Progenitor cell of endocrine pancreas (in vitro differentiated cells): ENCODE results near the gene CEP43. TPM values are rescaled to one million over a fixed set of nuclear protein-coding genes. Genes with fewer than 3 reads are reported as not detected.

ENCODE experiments used
- DNase-seq: peaks from one replicate; pipeline ENCODE4 v3.0.0; 2021; ENCODE audit warnings: low spot score; ENCODE audit not compliant: unreplicated experiment
- H3K27ac Mint-ChIP-seq: 2 replicates; pipeline ENCODE4 v1.8.0; 2021; ENCODE audit warnings: mild to moderate bottlenecking, moderate library complexity, mixed read lengths
- H3K27me3 Mint-ChIP-seq: 2 replicates; pipeline ENCODE4 v1.8.0; 2021; ENCODE audit warnings: mixed read lengths
- H3K36me3 Mint-ChIP-seq: 2 replicates; pipeline ENCODE4 v1.8.0; 2022; ENCODE audit warnings: mixed read lengths; ENCODE audit not compliant: insufficient read depth
- H3K4me1 Mint-ChIP-seq: 2 replicates; pipeline ENCODE4 v1.8.0; 2021; ENCODE audit warnings: low read depth, mixed read lengths
- H3K4me3 Mint-ChIP-seq: 2 replicates; pipeline ENCODE4 v1.8.0; 2021; ENCODE audit warnings: low read depth, mild to moderate bottlenecking, moderate library complexity, mixed read lengths
- H3K9me3 Mint-ChIP-seq: 2 replicates; pipeline ENCODE4 v1.8.0; 2021; ENCODE audit warnings: low read depth, mixed read lengths
- total RNA-seq: library from RNA; stranded (reverse); gene quantifications from 2 replicates; pipeline ENCODE4 v1.2.1, GENCODE V29; 2021
- TF ChIP-seq, protein P1 (sequence below): fragments of 200-600 bp; sonication (generic); IDR thresholded peaks from one replicate; pipeline ENCODE4 v1.5.0; 2021; ENCODE audit warnings: antibody characterized with exemption, mild to moderate bottlenecking; ENCODE audit not compliant: unreplicated experiment

CEP43 gene
- total RNA-seq, 1 donor from 2014 or later, result 47.1 TPM

GRCh38 chr6:167031082-167031709, 32.0 kb downstream of the CEP43 start:
- no peaks in the 10 kb centered on the region for H3K9me3 Mint-ChIP-seq
- no peak overlapping the region for H3K4me3 Mint-ChIP-seq
- TF ChIP-seq, protein P1, sequence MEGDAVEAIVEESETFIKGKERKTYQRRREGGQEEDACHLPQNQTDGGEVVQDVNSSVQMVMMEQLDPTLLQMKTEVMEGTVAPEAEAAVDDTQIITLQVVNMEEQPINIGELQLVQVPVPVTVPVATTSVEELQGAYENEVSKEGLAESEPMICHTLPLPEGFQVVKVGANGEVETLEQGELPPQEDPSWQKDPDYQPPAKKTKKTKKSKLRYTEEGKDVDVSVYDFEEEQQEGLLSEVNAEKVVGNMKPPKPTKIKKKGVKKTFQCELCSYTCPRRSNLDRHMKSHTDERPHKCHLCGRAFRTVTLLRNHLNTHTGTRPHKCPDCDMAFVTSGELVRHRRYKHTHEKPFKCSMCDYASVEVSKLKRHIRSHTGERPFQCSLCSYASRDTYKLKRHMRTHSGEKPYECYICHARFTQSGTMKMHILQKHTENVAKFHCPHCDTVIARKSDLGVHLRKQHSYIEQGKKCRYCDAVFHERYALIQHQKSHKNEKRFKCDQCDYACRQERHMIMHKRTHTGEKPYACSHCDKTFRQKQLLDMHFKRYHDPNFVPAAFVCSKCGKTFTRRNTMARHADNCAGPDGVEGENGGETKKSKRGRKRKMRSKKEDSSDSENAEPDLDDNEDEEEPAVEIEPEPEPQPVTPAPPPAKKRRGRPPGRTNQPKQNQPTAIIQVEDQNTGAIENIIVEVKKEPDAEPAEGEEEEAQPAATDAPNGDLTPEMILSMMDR, result no peak
- peak overlapping the region; percentile 40 for H3K27ac Mint-ChIP-seq
- no peaks in the 10 kb centered on the region for H3K27me3 Mint-ChIP-seq
- H3K36me3 Mint-ChIP-seq, result peaks cover 42% of the 10 kb centered on the region
- DNase-seq, result no peak
- no peaks in the 10 kb centered on the region for H3K4me1 Mint-ChIP-seq

GRCh38 chr6:167034056-167034455, 34.9 kb downstream of the CEP43 start:
- TF ChIP-seq, protein P1, result no peak
- Mint-ChIP-seq H3K27me3 (no peaks in the 10 kb centered on the region), H3K27ac (no peak overlapping the region), H3K9me3 (no peaks in the 10 kb centered on the region), H3K36me3 (peaks cover 47% of the 10 kb centered on the region), H3K4me1 (no peaks in the 10 kb centered on the region), H3K4me3 (no peak overlapping the region)
- no peak for DNase-seq

DNA sequence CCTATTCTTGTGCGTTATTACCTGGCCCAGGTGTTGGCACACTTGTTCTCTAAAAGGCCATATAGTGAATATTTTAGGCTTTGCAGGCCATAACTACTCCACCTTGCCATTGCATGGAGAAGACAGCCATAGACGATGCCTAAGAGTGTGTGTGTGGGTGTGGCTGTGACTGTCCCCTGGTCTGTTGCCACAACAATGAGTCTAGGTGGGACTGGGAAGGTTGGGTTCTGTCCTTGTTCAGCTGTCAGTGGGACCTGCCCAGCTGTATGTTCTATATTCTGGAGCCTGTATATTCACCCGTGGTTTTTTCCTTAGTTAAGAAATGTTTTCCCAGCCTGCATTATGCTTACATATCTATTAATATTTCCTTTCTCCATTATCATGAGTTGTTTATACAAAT, 38.6 kb downstream of the CEP43 start:
- TF ChIP-seq, protein P1, result no peak
- DNase-seq, result no peak
- Mint-ChIP-seq H3K4me1 (no peaks in the 10 kb centered on the region), H3K27ac (peak overlapping the region; percentile 54), H3K4me3 (no peak overlapping the region), H3K27me3 (no peaks in the 10 kb centered on the region), H3K36me3 (peaks cover 45% of the 10 kb centered on the region), H3K9me3 (no peaks in the 10 kb centered on the region)

DNA sequence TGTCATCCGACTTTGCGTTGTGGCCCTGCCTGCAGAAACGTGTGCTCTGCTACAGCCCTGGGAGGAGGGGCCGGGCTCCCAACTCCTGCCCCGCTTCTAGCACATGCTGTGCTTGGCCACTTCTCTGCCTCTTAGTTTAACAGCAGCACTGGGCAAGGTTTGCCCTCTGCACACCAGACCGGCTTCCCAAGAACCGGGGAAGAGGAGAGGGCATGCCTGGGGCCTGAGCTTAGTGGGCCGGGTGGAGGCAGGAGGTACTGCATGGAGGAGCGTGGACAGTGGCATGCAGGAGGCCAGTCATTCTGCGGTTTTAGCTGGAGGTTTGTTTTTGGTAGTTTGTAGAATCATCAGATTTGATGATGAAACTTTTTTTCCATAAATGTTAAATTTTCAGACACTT, 45.5 kb downstream of the CEP43 start:
- no peaks in the 10 kb centered on the region for H3K27me3 Mint-ChIP-seq
- H3K36me3 Mint-ChIP-seq, result peaks cover 8% of the 10 kb centered on the region
- DNase-seq, result no peak
- peaks cover 2% of the 10 kb centered on the region for H3K4me1 Mint-ChIP-seq
- H3K9me3 Mint-ChIP-seq, result no peaks in the 10 kb centered on the region
- no peak overlapping the region for H3K27ac Mint-ChIP-seq
- TF ChIP-seq, protein P1, result peak; percentile 11
- no peak overlapping the region for H3K4me3 Mint-ChIP-seq

DNA sequence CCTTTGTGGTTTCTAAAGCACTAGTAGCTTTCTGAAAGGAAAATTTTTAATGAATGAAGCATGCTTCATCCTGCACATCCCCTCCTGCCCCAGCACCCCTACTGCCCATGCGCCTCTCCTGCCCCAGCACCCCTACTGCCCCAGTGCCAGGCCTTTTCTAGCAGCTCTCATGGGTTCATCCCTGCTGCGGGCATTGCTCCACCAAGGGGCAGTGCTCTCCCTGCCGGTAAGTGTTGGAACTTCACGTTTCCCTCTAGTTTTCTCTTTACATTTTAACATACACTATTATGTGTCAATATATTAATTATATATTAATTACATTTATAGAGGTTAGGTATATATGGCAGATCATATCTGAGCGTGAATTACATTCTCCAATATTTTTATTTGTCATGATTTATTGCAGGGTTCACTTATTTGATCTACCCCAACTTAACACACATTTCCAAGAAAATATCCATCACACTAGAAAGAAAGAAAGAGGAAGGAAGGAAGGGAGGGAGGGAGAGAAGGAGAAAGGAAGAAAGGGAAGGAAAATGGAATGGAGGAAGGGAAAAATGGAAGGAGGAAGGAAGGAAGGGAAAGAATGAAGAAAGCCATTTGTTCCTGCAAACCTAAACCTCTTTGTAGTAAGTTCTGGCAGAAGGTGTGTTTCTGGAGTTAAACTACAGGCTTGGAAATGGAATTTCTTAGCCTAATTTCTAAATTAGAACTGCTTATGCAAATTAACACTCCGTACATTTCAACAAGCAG, 46.8 kb downstream of the CEP43 start:
- TF ChIP-seq, protein P1, result no peak
- H3K4me1 Mint-ChIP-seq, result peaks cover 2% of the 10 kb centered on the region
- DNase-seq, result no peak
- H3K27me3 Mint-ChIP-seq, result no peaks in the 10 kb centered on the region
- H3K9me3 Mint-ChIP-seq, result no peaks in the 10 kb centered on the region
- H3K27ac Mint-ChIP-seq, result no peak overlapping the region
- H3K4me3 Mint-ChIP-seq, result no peak overlapping the region
- peaks cover 8% of the 10 kb centered on the region for H3K36me3 Mint-ChIP-seq
